ENCODE results near the gene CUL1. TPM values are rescaled to one million over a fixed set of nuclear protein-coding genes. Genes with fewer than 3 reads are reported as not detected.

Gene CUL1
- total RNA-seq, 2 experiments from 2014 or later: 40.5 to 56.6 TPM

DNA sequence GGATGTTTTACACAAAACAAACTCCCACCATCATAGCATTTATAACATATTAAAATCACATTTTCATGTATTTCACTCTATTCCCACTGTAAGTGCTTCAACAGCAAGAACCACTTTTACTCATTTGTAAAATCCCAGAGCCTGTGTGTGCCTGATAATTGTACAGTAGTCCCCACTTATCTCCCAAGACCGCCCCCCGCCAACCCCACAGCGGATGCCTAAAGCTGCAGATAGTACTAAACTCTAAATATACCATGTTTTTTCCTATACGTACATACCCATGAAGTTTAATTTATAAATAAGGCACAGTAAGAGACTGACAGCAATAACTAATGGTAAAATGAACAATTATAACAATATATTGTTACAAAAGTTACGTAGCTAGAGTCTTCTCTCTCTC lies 151.9 kb downstream of the CUL1 start:
- Histone ChIP-seq H3K79me2 (ENCODE audit: insufficient read depth, low read depth, low read length) (peaks cover 100% of the 10 kb centered on the region), H3K9me3 (ENCODE audit: low read length) (no peaks in the 10 kb centered on the region), H3K4me1 (ENCODE audit: insufficient read depth, low read length, poor library complexity, severe bottlenecking) (peaks cover 16% of the 10 kb centered on the region), H2AFZ (ENCODE audit: low read length) (no peak overlapping the region), H4K20me1 (ENCODE audit: insufficient read depth, low read length) (peaks cover 74% of the 10 kb centered on the region), H3K9me2 (ENCODE audit: insufficient read depth, low read length) (no peaks in the 10 kb centered on the region), H3K4me3 (ENCODE audit: low read depth, low read length, poor library complexity, severe bottlenecking) (no peak overlapping the region), H3K36me3 (ENCODE audit: insufficient read depth, low read length) (peaks cover 17% of the 10 kb centered on the region), H3K27ac (ENCODE audit: low read depth, low read length, poor library complexity, severe bottlenecking) (no peak overlapping the region), H3K4me2 (ENCODE audit: low read length) (no peak overlapping the region)
- TF ChIP-seq EZH2phosphoT487 (IDR thresholded peaks at IDR 0.05; ENCODE audit: borderline replicate concordance, low read depth, low read length): no peak
- TF ChIP-seq, protein P1, sequence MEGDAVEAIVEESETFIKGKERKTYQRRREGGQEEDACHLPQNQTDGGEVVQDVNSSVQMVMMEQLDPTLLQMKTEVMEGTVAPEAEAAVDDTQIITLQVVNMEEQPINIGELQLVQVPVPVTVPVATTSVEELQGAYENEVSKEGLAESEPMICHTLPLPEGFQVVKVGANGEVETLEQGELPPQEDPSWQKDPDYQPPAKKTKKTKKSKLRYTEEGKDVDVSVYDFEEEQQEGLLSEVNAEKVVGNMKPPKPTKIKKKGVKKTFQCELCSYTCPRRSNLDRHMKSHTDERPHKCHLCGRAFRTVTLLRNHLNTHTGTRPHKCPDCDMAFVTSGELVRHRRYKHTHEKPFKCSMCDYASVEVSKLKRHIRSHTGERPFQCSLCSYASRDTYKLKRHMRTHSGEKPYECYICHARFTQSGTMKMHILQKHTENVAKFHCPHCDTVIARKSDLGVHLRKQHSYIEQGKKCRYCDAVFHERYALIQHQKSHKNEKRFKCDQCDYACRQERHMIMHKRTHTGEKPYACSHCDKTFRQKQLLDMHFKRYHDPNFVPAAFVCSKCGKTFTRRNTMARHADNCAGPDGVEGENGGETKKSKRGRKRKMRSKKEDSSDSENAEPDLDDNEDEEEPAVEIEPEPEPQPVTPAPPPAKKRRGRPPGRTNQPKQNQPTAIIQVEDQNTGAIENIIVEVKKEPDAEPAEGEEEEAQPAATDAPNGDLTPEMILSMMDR (conservative IDR thresholded peaks at IDR 0.05; ENCODE audit: low read length): no peak
- CTCF ChIA-PET (ENCODE audit: unreplicated experiment): no interaction called here
- POLR2A ChIA-PET: interaction anchor here (1.0 to 1.3 kb wide), 3 partner anchors 25 to 62 kb away, joined by 3 to 5 read pairs (median 4); no protein-coding TSS in a partner anchor
- DNase-seq (ENCODE audit: low spot score): no peak
- BruUV-seq (replicated peaks): no TSS peak
- intact Hi-C loops (cut with micrococcal nuclease; ENCODE audit: unreplicated experiment): loop anchor here (10.0 kb wide), 1 partner anchor 114 kb away; no protein-coding TSS in a partner anchor

Small RNA genes within 50 kb of the gene (small RNA-seq; reads per million reads assigned to genes)
- not detected for gene RNU7-20P

Other genes with a start within 250 kb of the CUL1 start
- not detected in 2 replicates for gene C7orf33, start 108.1 kb upstream of the CUL1 start, total RNA-seq (2014; rRNA removed; shearing (Covaris generic))
- gene C7orf33, start 108.1 kb upstream of the CUL1 start, total RNA-seq (2022): not detected in 2 replicates
- gene EZH2, start 185.4 kb downstream of the CUL1 start, total RNA-seq (2014; rRNA removed; shearing (Covaris generic)): 45.5 and 60.2 TPM in 2 replicates
- 72.2 and 73.3 TPM in 2 replicates for gene EZH2, start 185.4 kb downstream of the CUL1 start, total RNA-seq (2022)

All from OCI-LY7 (cell line).